ENCODE measurements around the gene PTCHD1. TPM values are rescaled to one million over a fixed set of nuclear protein-coding genes. Genes with fewer than 3 reads are reported as not detected.

PTCHD1 gene
- total RNA-seq, 1 donor from 2014 or later, result 0.20 TPM

DNA sequence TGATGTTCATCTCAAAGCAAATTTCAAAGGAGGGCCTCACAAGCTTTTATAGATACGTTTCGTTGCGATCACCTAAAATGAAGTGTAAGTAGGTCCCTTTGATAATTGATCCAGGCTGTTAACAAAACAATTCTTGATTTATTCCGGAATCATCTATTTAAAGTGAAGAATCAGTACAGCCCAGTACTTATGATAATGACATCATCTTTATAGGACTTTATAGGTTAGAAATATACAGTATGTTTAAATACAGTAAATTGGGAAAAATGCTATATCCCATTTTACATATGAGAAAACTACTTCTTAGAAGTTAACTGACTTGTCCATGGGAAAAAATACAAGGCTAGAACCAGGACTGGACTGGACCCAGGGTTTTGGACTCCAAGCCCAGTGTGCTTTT, 3.7 kb downstream of the PTCHD1 start:
- intact Hi-C loops (cut with DNase I), result no loop called here
- Histone ChIP-seq H3K4me3 (no peak overlapping the region), H3K9me3 (no peaks in the 10 kb centered on the region), H3K27ac (no peak overlapping the region), H3K4me1 (no peaks in the 10 kb centered on the region), H3K27me3 (peaks cover 8% of the 10 kb centered on the region), H3K36me3 (no peaks in the 10 kb centered on the region)
- TF ChIP-seq, protein P1, sequence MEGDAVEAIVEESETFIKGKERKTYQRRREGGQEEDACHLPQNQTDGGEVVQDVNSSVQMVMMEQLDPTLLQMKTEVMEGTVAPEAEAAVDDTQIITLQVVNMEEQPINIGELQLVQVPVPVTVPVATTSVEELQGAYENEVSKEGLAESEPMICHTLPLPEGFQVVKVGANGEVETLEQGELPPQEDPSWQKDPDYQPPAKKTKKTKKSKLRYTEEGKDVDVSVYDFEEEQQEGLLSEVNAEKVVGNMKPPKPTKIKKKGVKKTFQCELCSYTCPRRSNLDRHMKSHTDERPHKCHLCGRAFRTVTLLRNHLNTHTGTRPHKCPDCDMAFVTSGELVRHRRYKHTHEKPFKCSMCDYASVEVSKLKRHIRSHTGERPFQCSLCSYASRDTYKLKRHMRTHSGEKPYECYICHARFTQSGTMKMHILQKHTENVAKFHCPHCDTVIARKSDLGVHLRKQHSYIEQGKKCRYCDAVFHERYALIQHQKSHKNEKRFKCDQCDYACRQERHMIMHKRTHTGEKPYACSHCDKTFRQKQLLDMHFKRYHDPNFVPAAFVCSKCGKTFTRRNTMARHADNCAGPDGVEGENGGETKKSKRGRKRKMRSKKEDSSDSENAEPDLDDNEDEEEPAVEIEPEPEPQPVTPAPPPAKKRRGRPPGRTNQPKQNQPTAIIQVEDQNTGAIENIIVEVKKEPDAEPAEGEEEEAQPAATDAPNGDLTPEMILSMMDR (IDR thresholded peaks at IDR 0.05), result no peak
- DNase-seq, result no peak
- no peak for ATAC-seq

DNA sequence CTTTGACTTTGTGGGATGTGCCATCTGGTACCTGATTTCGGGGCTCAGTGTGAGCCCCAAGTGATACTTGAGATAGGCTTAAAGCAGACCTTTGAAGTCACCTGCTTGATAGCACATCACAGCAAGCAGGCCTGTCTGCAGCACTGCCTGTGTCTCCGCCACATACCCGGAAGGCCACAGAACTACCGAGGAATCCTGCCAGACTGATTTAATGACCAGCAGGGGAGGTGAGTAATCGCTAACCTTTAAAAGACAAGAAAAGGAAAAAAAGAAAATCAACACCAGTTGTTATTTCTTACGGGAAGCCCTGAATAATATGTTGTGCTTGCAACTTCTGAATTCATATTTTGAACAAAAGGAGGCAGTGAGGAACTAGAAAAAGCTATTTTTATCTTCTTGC, 6.8 kb downstream of the PTCHD1 start:
- H3K27me3 ChIP-seq, result no peaks in the 10 kb centered on the region
- intact Hi-C loops (cut with DNase I), result no loop called here
- no peaks in the 10 kb centered on the region for H3K9me3 ChIP-seq
- DNase-seq (no peak), ATAC-seq (no peak)
- TF ChIP-seq, protein P1 (IDR thresholded peaks at IDR 0.05), result no peak
- no peak overlapping the region for H3K4me3 ChIP-seq
- no peak overlapping the region for H3K27ac ChIP-seq
- no peaks in the 10 kb centered on the region for H3K4me1 ChIP-seq
- no peaks in the 10 kb centered on the region for H3K36me3 ChIP-seq

DNA sequence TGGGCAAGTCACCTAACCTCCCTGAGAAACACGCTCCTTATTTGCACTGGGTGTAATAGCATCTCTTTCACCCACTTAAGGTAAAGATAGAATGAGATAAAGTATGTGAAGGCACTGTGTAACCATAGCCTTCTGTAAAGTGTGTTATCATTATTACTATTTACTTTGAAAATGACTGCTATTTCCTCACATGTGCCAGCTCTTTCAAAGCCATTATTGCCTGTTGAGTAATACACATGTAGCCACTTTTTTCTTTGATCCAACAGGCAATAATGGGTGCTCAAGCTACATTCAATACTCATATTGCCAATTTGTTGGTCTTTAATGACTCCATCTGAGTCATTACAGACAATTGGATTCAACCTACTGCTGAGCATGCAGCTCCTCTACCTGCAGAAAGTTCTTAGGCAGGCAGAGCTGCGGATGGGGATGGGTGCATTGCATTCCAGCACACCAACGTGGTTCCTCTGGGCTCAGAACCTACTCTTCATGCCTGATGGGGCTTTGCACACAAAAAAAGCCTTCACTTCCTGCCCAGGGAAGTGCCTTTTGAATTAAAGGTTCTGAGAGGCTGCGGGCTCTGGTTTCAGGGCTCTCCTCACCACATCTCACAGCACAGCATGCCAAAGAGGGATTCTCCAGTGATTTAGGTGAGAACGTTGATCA, 9.7 kb downstream of the PTCHD1 start:
- intact Hi-C loops (cut with DNase I), result no loop called here
- H3K27me3 ChIP-seq, result no peaks in the 10 kb centered on the region
- no peaks in the 10 kb centered on the region for H3K36me3 ChIP-seq
- no peak for ATAC-seq
- no peaks in the 10 kb centered on the region for H3K4me1 ChIP-seq
- no peak overlapping the region for H3K4me3 ChIP-seq
- no peak overlapping the region for H3K27ac ChIP-seq
- TF ChIP-seq, protein P1 (IDR thresholded peaks at IDR 0.05), result no peak
- no peaks in the 10 kb centered on the region for H3K9me3 ChIP-seq
- DNase-seq, result no peak

DNA sequence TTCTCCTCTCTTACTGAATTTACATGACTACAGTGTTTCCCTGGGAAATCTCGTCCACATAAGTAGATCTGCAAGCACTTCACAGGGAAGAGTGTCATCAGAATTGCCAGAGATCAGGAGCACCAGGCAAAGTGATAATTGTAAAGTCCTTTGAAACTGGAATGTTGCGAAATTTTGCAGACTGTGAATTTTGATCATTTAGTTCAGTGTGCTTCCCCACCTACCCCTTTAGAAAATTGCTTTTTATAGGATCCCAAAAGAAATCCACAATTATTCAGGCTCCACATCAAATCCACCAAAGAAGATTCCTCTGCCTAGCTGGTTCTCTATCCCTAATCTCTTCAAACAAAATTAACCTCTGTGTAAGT, 10.2 kb downstream of the PTCHD1 start:
- H3K4me3 ChIP-seq, result no peak overlapping the region
- intact Hi-C loops (cut with DNase I), result no loop called here
- no peaks in the 10 kb centered on the region for H3K36me3 ChIP-seq
- no peaks in the 10 kb centered on the region for H3K4me1 ChIP-seq
- no peak overlapping the region for H3K27ac ChIP-seq
- H3K9me3 ChIP-seq, result no peaks in the 10 kb centered on the region
- TF ChIP-seq, protein P1 (IDR thresholded peaks at IDR 0.05), result no peak
- H3K27me3 ChIP-seq, result no peaks in the 10 kb centered on the region
- DNase-seq (no peak), ATAC-seq (no peak)

DNA sequence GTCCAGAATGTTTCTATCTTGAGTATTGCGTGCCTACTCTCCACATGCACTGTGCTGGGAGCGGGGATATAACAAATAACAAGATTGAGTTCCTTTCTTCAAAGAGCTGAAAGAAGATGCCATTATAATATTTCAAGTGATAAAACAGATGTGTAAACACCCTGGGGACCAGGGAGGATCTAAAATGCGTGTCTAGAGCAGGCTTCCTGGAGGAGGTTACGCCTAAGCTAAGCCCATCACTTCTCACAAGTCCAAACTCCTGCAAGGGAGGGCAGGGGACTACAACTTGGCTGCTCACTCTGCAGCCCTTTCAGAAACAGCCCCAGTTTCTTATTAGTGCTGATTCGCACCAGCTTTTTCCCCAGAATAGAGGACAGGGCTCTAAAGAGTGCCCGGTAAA, 21.5 kb downstream of the PTCHD1 start:
- no peak overlapping the region for H3K27ac ChIP-seq
- no peak for DNase-seq
- intact Hi-C loops (cut with DNase I), result no loop called here
- no peak overlapping the region for H3K4me3 ChIP-seq
- no peaks in the 10 kb centered on the region for H3K36me3 ChIP-seq
- TF ChIP-seq, protein P1 (IDR thresholded peaks at IDR 0.05), result no peak
- H3K4me1 ChIP-seq, result no peaks in the 10 kb centered on the region
- no peak for ATAC-seq
- H3K9me3 ChIP-seq, result no peaks in the 10 kb centered on the region
- no peaks in the 10 kb centered on the region for H3K27me3 ChIP-seq

DNA sequence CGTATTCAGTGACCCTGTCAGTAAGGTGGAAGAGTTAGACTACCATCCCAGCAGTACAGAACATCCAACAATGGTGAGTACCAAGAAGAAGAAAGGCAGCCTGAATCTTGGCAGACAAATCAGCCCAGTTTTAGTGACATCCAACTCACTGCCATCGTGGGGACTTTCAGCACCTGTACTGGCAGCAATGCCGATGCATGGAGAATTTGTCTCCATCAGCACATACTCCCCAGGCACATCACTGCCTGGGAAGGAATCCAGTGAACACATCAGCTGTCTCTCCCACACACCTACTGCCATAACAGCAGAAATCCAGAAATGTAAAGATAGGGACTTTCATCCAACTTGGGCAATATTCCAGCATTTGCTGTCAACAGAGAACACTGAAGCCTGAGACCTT, 29.8 kb downstream of the PTCHD1 start:
- H3K4me1 ChIP-seq, result no peaks in the 10 kb centered on the region
- H3K4me3 ChIP-seq, result no peak overlapping the region
- TF ChIP-seq, protein P1 (IDR thresholded peaks at IDR 0.05), result no peak
- H3K27me3 ChIP-seq, result no peaks in the 10 kb centered on the region
- H3K36me3 ChIP-seq, result no peaks in the 10 kb centered on the region
- no peak for ATAC-seq
- DNase-seq, result no peak
- no peak overlapping the region for H3K27ac ChIP-seq
- intact Hi-C loops (cut with DNase I), result no loop called here
- no peaks in the 10 kb centered on the region for H3K9me3 ChIP-seq
